Heart left ventricle (tissue), 16 donors: ENCODE data around the gene PLD2. TPM values are rescaled to one million over a fixed set of nuclear protein-coding genes. Genes with fewer than 3 reads are reported as not detected.
"Not testable (repeated sequence)": the region's sequence is repeated elsewhere in the genome, so short reads cannot be mapped to it uniquely, and the experiment has no call there.

Experiments used
- ATAC-seq, 4 donors: fragments of 200-7000 bp; cut with Tn5 transposase; one replicate each; pipeline ENCODE4 v1.9.1; 2020 to 2022; ENCODE audit warnings: moderate library complexity in 4 of 4, mild to moderate bottlenecking in 3 of 4, moderate number of reproducible peaks in 1 of 4
- DNase-seq, 5 donors: peaks; one replicate each; pipeline ENCODE4 v3.0.0-alpha.2; 2020
- H3K27ac ChIP-seq, 12 donors: fragments of 200-600 bp; sonication (generic) in 4 of 12; one replicate each; pipeline versions ENCODE4 v1.5.0 to v1.8.0; 2016 to 2022; ENCODE audit warnings: mild to moderate bottlenecking in 2 of 12
- H3K27me3 ChIP-seq, 9 donors: fragments of 200-600 bp; sonication (generic) in 2 of 9; one replicate each; pipeline versions ENCODE4 v1.5.1 to v1.8.0; 2016 to 2022; ENCODE audit warnings: mild to moderate bottlenecking in 3 of 9
- H3K36me3 ChIP-seq, 9 donors: fragments of 200-600 bp; sonication (generic) in 2 of 9; one replicate each; pipeline versions ENCODE4 v1.5.0 to v1.8.0; 2018 to 2022; ENCODE audit warnings: mild to moderate bottlenecking in 2 of 9
- H3K4me1 ChIP-seq, 12 donors: fragments of 200-600 bp; sonication (generic) in 4 of 12; one replicate each; pipeline versions ENCODE4 v1.5.0 to v1.8.0; 2016 to 2022; ENCODE audit warnings: mild to moderate bottlenecking in 3 of 12
- H3K4me3 ChIP-seq, 12 donors: fragments of 200-600 bp; sonication (generic) in 4 of 12; one replicate each; pipeline versions ENCODE4 v1.5.0 to v1.8.0; 2017 to 2022; ENCODE audit warnings: mild to moderate bottlenecking in 9 of 12, moderate library complexity in 4 of 12
- H3K9me3 ChIP-seq, 12 donors: fragments of 200-600 bp; sonication (generic) in 4 of 12; one replicate each; pipeline versions ENCODE4 v1.5.0 to v1.8.0; 2016 to 2022; ENCODE audit warnings: mild to moderate bottlenecking in 1 of 12
- CTCF ChIP-seq, 12 donors: fragments of 200-600 bp; sonication (generic) in 4 of 12; IDR thresholded peaks; one replicate each; pipeline versions ENCODE4 v1.5.0 to v1.8.0; 2018 to 2022; ENCODE audit warnings: antibody characterized with exemption in 12 of 12, mild to moderate bottlenecking in 5 of 12
- POLR2A ChIP-seq, 2 donors: fragments of 450-650 bp; IDR thresholded peaks; one replicate each; pipeline ENCODE4 v1.6.1; 2017; ENCODE audit warnings: antibody characterized with exemption in 2 of 2, mild to moderate bottlenecking in 2 of 2, moderate library complexity in 2 of 2
- WGBS, 4 donors: extraction: QIAGEN DNeasy Blood & Tissue Kit in 2 of 4; methylation state at CpG; one replicate each; pipeline versions ENCODE4 v1.1.5 to v1.1.7; 2013 to 2018; 5-methylcytosine and 5-hydroxymethylcytosine counted together
- intact Hi-C, 10 donors: fragments of 100-400 bp; cut with DNase I; formaldehyde crosslinking; loops; one replicate each; pipeline versions ENCODE4 v1.11.1 to v1.14.2; 2022
- polyA plus RNA-seq, 2 donors: library from polyadenylated mRNA; stranded (reverse); fragments of 200-250 nt; gene quantifications; one replicate each; pipeline ENCODE4 v1.2.3, GENCODE V29; 2013
- total RNA-seq, 9 donors: library from RNA; depleted of rRNA in 2 of 9; stranded (reverse); fragments of >200 nt in 2 of 9; fragmentation: NEBNext Ultra II Directional in 3 of 9; extraction: Animal tissue kit (Norgen Biotek cat#: 25700) in 3 of 9; gene quantifications; one replicate each; pipeline versions ENCODE4 v1.1.0 to v1.2.4, GENCODE V29; 2016 to 2023
- donor health status: ischemic (EF 13 %, LVEDD 7.1; RV severe dilation, severe dysfunction).
- donor health status: healthy with polysubstance abuse.
- donor health status: DM: no; HTN: yes; CAD: no.
- donor health status: DM: no; HTN: no; CAD: no.
- donor health status: ischemic (EF 25% LVEDD 6.9; RV normal size, moderate dysfunction).
- donor health status: ischemic (EF 25% LVEDD 5.7; RV mildly dilated, moderate dysfunction).
- donor health status: healthy.
- donor health status: DM: yes; HTN: yes; CAD: no.
- donor health status: ischemic (EF 35%, LVEDD 5.7; RV mildly dilated, moderate dysfunction).
- donor health status: nonischemic (EF 11% LVEDD 7.7; RV severe dilation, severe dysfunction).
- donor health status: DM: yes; HTN: yes; CAD: no.
- donor health status: PGD.
- donor health status: ischemic (EF 29% LVEDD 5.4; RV normal size, mild dysfunction).
- donor health status: nonischemic (EF 23%, LVEDD 6.1; RV moderate dilation, normal function).

Gene PLD2
- total and polyA plus RNA-seq, 11 donors, result 5.3 to 17.9 (median 8.5) TPM

DNA sequence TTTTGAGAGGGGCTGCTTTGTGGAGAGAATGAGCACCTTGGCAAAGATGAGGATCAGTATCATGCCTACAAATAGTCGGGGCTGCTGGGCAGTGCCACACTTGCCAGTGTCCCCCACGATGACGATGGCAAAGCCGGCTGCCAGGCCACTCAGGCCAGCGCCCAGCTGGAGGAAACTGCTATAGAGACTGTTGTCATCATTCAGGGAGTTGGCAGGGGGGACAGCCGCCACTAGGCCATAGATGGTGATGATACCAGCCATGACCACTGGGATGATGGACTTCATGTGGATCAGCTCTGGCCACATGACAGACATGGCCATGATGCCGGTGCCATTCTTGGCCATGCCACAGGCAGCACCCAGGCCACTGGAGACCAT is 50.0 kb downstream of the PLD2 start:
- intact Hi-C loops, result no loop called here
- Histone ChIP-seq H3K27ac (peak overlapping the region in 8 of 12 donors; percentile 11 to 88 (median 78)), H3K36me3 (peaks cover 0 to 16% (median 0%) of the 10 kb centered on the region in 9 donors), H3K4me3 (no peak overlapping the region), H3K27me3 (no peaks in the 10 kb centered on the region), H3K9me3 (no peaks in the 10 kb centered on the region), H3K4me1 (peaks cover 4 to 52% (median 36%) of the 10 kb centered on the region in 12 donors)
- DNase-seq (no peak), ATAC-seq (no peak)
- WGBS, 4 donors, result 89 to 93% (median 92%) methylated on average over 6 to 7 of the region's 7 CpGs
- TF ChIP-seq CTCF (IDR thresholded peaks at IDR 0.05) (no peak), POLR2A (IDR thresholded peaks at IDR 0.05) (no peak)

- H3K36me3 ChIP-seq, result peaks cover 0 to 16% (median 0%) of the 10 kb centered on the region in 9 donors
- ATAC-seq, DNase-seq, H3K27me3 ChIP-seq, intact Hi-C loops, H3K9me3 ChIP-seq, H3K4me3 ChIP-seq: not testable (repeated sequence)
- peak overlapping the region in 11 of 12 donors; percentile 65 to 88 (median 78) for H3K27ac ChIP-seq
- 77 to 90% (median 88%) methylated on average over 7 of the region's 7 CpGs for WGBS, 4 donors
- peaks cover 4 to 52% (median 36%) of the 10 kb centered on the region in 12 donors for H3K4me1 ChIP-seq
Measured at GRCh38 chr17:4857347-4857746, 50.4 kb downstream of the PLD2 start.

DNA sequence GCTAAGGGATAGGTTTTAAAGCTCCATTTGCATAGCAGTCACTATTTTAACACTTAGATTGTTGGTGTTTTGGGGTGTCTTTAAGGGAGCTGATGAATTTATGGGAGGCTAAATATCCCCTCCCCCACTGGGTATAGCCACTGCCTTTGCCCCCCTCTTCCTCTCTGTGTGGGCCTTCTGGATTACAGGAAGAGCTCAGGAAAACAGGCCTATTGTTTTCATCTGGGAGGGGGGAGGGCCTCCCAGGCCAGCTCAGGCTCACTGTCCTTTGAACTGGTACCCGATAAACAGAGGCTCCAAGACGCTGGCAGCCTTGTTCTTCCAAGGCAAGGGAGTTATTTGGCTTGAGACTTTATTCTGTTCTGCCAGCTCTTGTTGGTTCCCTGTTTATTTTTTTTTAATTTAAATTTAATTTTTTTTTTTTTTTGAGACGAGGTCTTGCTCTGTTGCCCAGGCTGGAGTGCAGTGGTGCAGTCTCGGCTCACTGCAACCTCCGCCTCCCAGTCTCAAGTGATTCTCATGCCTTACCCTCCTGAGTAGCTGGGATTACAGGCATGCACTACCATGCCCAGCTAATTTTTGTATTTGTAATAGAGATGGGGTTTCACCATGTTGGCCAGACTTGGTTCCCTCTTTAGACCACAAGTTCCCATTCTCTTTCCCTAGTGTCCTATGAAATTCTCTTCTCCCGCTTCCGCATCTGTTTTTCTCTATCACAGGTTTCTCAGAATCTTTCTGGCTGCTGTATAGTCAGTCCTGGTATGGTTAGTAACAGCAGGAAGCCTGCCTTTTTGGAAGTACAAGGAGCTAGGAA is 51.3 kb downstream of the PLD2 start:
- ATAC-seq, result peak; percentile 68 to 89 (median 75)
- Histone ChIP-seq H3K4me1 (peaks cover 4 to 54% (median 39%) of the 10 kb centered on the region in 12 donors), H3K9me3 (no peaks in the 10 kb centered on the region), H3K27me3 (no peaks in the 10 kb centered on the region), H3K4me3 (peak overlapping the region in 6 of 12 donors; percentile 2 to 29 (median 10)), H3K27ac (peak overlapping the region; percentile 51 to 88 (median 79)), H3K36me3 (peaks cover 0 to 16% (median 0%) of the 10 kb centered on the region in 9 donors)
- 51 to 66% (median 57%) methylated on average over 7 of the region's 7 CpGs for WGBS, 4 donors
- intact Hi-C loops, result no loop called here
- DNase-seq, result peak in 4 of 5 donors; percentile 37 to 58 (median 49)
- no peak for TF ChIP-seq POLR2A (IDR thresholded peaks at IDR 0.05)
- TF ChIP-seq CTCF (IDR thresholded peaks at IDR 0.05), result no peak

DNA sequence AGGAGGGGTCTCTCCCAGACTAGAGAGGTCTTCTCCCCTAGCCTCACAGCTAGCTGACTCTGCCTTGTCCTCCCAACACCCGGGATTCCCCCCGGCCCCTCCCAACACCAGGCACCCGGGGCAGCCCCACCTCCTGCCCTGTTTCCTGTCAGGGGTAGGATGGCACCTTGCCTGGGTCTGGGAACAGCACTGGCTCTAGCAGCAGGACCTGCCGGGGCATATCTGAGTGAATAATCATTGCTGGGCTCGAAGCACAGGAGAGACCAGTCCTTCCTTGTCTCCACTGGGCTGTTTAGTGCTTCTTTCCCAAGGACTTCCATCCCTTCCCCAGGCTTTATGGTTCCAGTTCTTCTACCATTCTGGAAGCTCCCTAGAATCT is 51.9 kb downstream of the PLD2 start:
- intact Hi-C loops, result no loop called here
- H3K27me3 ChIP-seq, result no peaks in the 10 kb centered on the region
- DNase-seq, result peak; percentile 67 to 80 (median 74)
- peaks cover 0 to 16% (median 0%) of the 10 kb centered on the region in 9 donors for H3K36me3 ChIP-seq
- ATAC-seq, result peak; percentile 73 to 93 (median 87)
- TF ChIP-seq CTCF (IDR thresholded peaks at IDR 0.05) (no peak), POLR2A (IDR thresholded peaks at IDR 0.05) (no peak)
- peak overlapping the region in 6 of 12 donors; percentile 2 to 29 (median 11) for H3K4me3 ChIP-seq
- H3K9me3 ChIP-seq, result no peaks in the 10 kb centered on the region
- WGBS, 4 donors, result 12 to 17% (median 15%) methylated on average over 4 to 5 of the region's 5 CpGs
- H3K4me1 ChIP-seq, result peaks cover 4 to 54% (median 40%) of the 10 kb centered on the region in 12 donors
- H3K27ac ChIP-seq, result peak overlapping the region; percentile 51 to 88 (median 78)
